ENCODE results near the gene PTGES3.
"Not testable (repeated sequence)": the region's sequence is repeated elsewhere in the genome, so short reads cannot be mapped to it uniquely, and the experiment has no call there.

The PTGES3 gene

GRCh38 chr12:56658921-56659320 is 29.2 kb downstream of the PTGES3 start:
- H3K27ac ChIP-seq, result no peak overlapping the region
- no peak for DNase-seq (ENCODE audit: low read depth, low spot score)

DNA sequence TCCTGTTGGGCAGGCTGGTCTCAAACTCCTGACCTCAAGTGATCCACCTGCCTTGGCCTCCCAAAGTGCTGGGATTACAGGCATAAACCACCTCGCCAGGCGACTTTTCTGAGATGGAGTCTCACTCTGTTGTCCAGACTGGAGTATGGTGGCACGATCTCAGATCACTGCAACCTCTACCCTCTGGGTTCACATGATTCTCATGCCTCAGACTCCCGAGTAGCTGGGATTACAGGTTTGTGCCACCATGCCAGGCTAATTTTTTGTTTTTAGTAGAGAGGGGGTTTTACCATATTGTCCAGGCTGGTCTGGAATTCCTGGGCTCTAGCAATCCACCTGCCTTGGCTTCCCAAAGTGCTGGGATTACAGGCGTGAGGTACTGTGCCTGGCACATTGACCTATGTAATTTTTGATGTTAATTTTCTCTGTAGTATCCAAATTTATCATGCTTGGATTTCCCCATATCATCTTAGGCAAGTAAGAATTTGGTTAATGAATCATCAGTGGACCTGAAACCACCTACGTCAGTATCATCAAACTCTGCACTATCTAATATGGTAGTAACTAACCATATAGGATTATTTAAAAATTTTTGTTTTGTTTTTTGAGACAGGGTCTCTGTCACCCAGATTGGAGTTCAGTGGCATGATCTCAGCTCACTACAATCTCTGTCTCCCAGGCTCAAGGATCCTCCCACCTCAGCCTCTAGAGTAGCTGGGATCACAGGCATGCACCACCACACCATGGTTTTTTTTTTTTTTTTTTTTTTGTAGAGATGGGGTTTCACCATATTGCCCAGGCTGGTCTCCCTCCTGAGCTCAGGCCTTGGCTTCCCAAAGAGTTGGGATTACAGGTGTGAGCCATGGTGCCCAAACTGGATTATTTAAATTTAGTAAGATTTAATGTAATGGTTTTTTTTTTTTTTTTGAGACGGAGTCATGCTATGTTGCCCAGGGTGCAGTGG is 30.4 kb downstream of the PTGES3 start:
- no peak overlapping the region for H3K27ac ChIP-seq
- DNase-seq (ENCODE audit: low read depth, low spot score), result no peak

GRCh38 chr12:56653781-56654180 is 34.3 kb downstream of the PTGES3 start:
- not testable (repeated sequence) for DNase-seq (ENCODE audit: low read depth, low spot score)

GRCh38 chr12:56648023-56648422 is 40.1 kb downstream of the PTGES3 start:
- H3K27ac ChIP-seq; DNase-seq (ENCODE audit: low read depth, low spot score): not testable (repeated sequence)

More at GRCh38 chr12:56653781-56654180, 34.3 kb downstream of the PTGES3 start:
- H3K27ac ChIP-seq, result not testable (repeated sequence)

- H3K27ac ChIP-seq, result peak within 1 kb of the TSS; percentile 69
- peak; percentile 100 for DNase-seq (ENCODE audit: low read depth, low spot score)
These were observed 42.2 kb downstream of the PTGES3 start, which contains the start of gene ATP5F1B for GRCh38 chr12:56645717-56646446. Gene ATP5F1B (minus strand): TSS chr12:56645984. CDS start chr12:56645963, 21 bp downstream.

- H3K27ac ChIP-seq, result peak overlapping the region; percentile 69
- DNase-seq (ENCODE audit: low read depth, low spot score), result no peak
These were observed 42.8 kb downstream of the PTGES3 start for GRCh38 chr12:56645201-56645716.

- no peak for DNase-seq (ENCODE audit: low read depth, low spot score)
- peak overlapping the region; percentile 69 for H3K27ac ChIP-seq
These were observed 43.4 kb downstream of the PTGES3 start for GRCh38 chr12:56644654-56645053.

GRCh38 chr12:56641219-56641618 is 46.9 kb downstream of the PTGES3 start:
- no peak for DNase-seq (ENCODE audit: low read depth, low spot score)

DNA sequence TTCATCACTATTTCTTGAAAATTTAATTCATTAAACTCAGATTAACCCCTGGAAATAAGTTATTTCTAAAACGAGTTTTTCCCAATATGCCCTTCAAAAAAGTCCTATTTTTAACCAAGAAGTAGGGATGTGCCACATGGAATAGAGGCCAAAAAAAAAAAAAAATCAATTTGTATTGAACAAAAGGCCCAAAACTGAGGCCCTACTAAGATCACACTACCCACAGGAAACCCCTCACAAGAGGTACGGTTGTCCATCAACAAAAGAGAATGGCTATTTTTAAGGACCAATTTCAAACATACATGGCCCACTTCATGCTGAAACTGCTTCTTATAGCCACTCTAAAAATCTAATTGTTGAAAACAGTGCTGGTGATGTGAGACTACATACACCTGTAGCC is 50.5 kb downstream of the PTGES3 start:
- DNase-seq (ENCODE audit: low read depth, low spot score), result no peak
- H3K27ac ChIP-seq, result peak overlapping the region; percentile 96

More at GRCh38 chr12:56641219-56641618, 46.9 kb downstream of the PTGES3 start:
- H3K27ac ChIP-seq, result no peak overlapping the region

DNA sequence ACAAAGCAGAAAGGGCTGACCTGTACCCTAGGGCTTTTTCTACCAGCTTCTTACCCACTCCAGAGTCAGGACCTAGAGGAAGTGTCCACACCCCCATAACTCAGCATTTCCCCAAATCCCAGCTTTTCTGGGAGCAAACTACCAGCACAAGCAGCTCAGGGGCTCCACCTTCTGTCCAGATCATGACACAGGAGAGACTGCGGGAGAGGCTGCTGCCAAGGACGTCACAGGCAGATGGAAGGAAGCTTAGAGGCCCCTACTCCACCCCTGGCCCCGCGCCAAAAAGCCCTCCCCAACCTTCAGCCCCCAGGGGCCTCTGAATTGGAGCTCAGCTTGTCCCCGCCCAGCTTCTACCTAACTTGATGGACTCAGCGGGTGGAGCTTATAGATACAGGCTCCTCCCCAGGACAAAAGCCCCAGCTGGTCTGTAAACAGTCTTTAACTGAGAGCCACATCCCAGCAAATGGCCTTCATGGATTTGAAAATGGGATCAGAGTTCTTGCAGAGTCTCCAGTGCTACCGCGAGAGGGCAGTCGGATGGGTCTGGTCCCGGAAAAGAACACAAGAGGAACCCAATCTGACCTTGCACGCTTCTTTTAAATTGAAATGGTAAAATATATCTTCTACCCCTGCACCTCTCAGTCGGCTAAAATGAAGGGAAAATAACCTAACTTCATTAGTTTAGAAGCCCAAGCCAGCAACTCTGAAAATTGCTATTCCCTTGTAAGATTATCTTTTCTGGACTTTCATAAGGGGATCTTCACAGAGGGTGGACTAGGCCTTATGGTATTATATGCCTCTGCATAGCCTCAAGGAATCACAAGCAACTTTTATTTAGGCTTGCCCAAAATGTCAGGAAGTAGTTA is 51.2 kb downstream of the PTGES3 start:
- DNase-seq (ENCODE audit: low read depth, low spot score), result peak; percentile 98
- peak overlapping the region; percentile 96 for H3K27ac ChIP-seq

GRCh38 chr12:56635806-56636674 is 52.0 kb downstream of the PTGES3 start:
- H3K27ac ChIP-seq, result peak overlapping the region; percentile 96
- peak; percentile 55 for DNase-seq (ENCODE audit: low read depth, low spot score)

- peak; percentile 56 for DNase-seq (ENCODE audit: low read depth, low spot score)
- peak overlapping the region; percentile 96 for H3K27ac ChIP-seq
These were observed 53.0 kb downstream of the PTGES3 start for GRCh38 chr12:56634837-56635791.

DNA sequence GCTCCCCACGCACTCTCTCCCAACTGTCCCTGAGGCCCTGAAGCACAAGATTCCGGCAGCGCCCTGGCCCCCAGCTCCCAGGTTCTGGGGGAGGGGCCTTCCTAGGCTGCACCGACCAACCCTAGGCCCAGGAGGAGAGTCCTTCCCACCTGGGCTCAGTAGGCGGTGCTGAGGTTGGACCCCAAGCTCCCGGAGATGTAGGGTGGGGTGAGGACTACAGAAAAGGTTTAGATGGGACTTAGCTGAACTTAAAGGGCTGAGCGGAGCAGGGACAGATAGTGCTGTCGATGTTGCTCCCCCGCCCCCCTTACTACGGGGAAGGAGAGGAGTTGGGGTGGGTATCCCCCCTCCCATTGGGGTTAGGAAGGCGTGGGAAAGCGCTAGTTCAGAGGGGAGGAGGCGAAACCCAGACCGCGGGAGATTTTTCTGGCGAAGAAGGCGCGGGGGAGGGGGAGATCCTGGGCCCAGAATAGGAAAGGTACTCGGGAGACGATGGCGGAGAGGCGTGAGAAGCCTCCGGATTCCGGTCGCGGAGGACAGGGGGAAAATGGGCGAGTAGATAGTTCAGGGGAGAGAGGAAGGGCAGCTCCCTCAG is 53.7 kb downstream of the PTGES3 start:
- peak overlapping the region; percentile 96 for H3K27ac ChIP-seq
- no peak for DNase-seq (ENCODE audit: low read depth, low spot score)

DNA sequence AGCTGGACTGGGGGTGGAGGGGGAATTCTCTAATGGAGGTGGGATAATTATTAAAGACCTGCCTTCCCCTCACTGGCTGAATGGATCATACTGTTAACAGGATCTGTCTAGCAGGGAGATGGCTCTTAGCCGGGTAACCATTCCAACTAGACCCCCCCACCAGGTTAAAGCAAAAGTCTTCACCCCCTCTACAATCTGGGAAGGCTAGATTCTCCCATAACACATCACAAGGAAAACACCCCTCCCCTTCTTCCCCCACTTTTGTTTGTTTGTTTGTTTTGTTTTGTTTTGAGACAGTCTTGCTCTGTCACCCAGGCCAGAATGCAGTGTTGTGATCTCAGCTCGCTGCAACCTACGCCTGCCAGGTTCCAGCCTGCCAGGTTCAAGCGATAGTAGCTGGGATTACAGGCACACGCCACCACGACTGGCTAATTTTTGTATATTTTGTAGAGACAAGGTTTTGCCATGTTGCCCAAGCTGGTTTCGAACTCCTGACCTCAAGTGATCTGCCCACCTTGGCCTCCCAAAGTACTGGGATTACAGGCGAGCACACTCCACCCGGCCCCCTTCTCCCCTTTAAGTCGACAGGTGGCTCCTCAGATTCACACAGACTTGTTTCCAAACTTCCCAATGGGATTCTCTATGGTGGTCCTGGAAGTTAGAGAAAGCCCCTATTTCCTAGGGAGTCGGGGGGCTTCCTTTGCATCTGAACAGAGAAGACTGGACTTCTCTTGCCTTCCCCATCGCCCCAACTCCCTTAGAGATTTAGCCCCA is 54.4 kb downstream of the PTGES3 start:
- no peak for DNase-seq (ENCODE audit: low read depth, low spot score)
- peak overlapping the region; percentile 96 for H3K27ac ChIP-seq

DNA sequence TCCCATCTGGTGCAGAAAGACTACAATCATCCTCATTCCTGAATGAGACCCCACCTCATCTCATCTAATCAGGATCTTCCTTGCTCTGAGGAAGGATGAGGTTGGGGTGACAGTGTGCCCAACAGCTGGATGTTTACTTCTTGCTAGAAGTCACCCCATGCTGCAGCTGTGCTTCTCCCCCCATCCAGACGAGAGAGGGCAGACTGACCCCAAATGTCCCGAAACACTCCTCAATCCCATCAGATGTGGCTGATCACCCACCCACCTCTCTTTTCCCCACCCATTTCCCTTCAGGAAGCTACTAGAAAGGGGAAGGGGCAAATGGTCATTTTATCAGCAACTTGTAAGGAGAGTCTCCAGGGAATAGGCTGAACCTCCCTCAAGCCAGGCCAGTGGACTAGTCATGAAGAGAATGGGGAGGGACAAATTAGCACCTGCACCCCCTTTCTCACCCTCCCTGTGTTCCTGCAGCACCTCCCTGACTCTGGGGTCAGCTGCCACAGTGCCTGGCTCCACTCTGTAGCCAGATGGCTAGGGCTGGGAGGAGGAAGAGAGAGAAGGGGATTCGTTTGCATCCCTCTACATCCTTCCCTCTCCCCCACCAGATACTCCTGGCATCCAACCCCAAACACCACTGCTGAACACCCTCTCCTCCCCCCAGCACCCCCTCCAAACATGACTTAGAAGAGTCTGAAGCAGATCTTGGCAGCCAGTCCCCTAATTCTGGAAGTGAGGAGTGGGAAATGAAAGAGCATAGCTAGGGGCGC is 55.2 kb downstream of the PTGES3 start:
- H3K27ac ChIP-seq, result peak overlapping the region; percentile 96
- DNase-seq (ENCODE audit: low read depth, low spot score), result no peak
